ENCODE results near the gene SLC22A23. TPM values are rescaled to one million over a fixed set of nuclear protein-coding genes. Genes with fewer than 3 reads are reported as not detected.

The SLC22A23 gene
- total and polyA plus RNA-seq, 2 of the 4 experiments (the other 2 are of a cell fraction) = 0.72 to 1.6 TPM

DNA sequence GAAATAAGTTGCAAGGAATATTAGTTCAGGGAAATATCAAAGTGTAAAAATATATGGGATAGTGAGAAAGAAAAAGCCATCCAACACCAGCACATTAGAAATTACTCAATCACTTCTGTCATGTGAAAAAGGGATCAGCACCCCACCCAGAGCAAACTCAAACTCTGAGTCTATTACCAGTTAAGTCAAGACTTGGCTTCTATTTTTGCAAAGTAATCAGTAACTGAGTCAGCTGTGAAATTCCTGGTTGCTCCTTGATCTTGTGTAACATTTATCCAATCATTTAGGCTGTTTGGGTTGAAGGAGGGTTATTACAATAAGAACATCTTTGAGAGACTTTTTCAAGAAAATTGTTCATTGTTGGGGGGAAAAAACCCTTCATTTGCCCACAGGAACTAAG, 51.2 kb downstream of the SLC22A23 start:
- Histone ChIP-seq H2AK5ac (ENCODE audit: low read depth, low read length) (no peak overlapping the region), H3K79me1 (ENCODE audit: low read depth in 1 of 2, low read length in 2 of 2) (no peaks in the 10 kb centered on the region), H3K9me3 (ENCODE audit: control insufficient read depth, insufficient read depth, low read length) (no peaks in the 10 kb centered on the region), H3K27me3 (ENCODE audit: control insufficient read depth, insufficient read depth, low read length) (peaks cover 26% of the 10 kb centered on the region), H2BK120ac (ENCODE audit: low read depth, low read length) (no peak overlapping the region), H3K56ac (ENCODE audit: extremely low read depth, insufficient read depth, low read length) (no peak overlapping the region), H4K91ac (ENCODE audit: insufficient read depth, low read depth, low read length) (no peak overlapping the region), H2BK20ac (ENCODE audit: low read depth, low read length) (no peak overlapping the region), H4K5ac (ENCODE audit: low read depth, low read length) (no peak overlapping the region), H3K18ac (ENCODE audit: low read depth, low read length) (no peak overlapping the region), H2BK15ac (ENCODE audit: low read depth, low read length) (no peak overlapping the region), H3K23ac (ENCODE audit: low read depth, low read length) (no peak overlapping the region), H2AFZ (replicated peaks; ENCODE audit: low read length, poor library complexity) (no peak overlapping the region), H3K9me1 (ENCODE audit: insufficient read depth, low read length) (no peaks in the 10 kb centered on the region), H2AK9ac (replicated peaks; ENCODE audit: low read depth, low read length, poor library complexity) (no peak overlapping the region), H2BK5ac (ENCODE audit: low read depth, low read length, poor library complexity, severe bottlenecking) (no peak overlapping the region), H3K4me3 (ENCODE audit: insufficient read depth, low read depth, low read length) (no peak overlapping the region), H3K14ac (replicated peaks; ENCODE audit: low read depth, low read length) (no peak overlapping the region), H4K8ac (ENCODE audit: low read depth in 2 of 2, low read length in 2 of 2) (no peak overlapping the region), H4K20me1 (ENCODE audit: insufficient read depth, low read length) (no peaks in the 10 kb centered on the region), H3K27ac (ENCODE audit: insufficient read depth, low read length) (no peak overlapping the region), H3K36me3 (ENCODE audit: control insufficient read depth, insufficient read depth, low read length) (no peaks in the 10 kb centered on the region), H3K4me1 (ENCODE audit: control insufficient read depth, insufficient read depth, low read length) (no peaks in the 10 kb centered on the region), H3K9ac (ENCODE audit: low read depth, low read length) (no peak overlapping the region), H3K4ac (ENCODE audit: low read depth, low read length) (no peak overlapping the region), H3K4me2 (ENCODE audit: low read depth, low read length) (no peak overlapping the region)
- peak; percentile 61 for ATAC-seq (ENCODE audit: low read depth)
- TF ChIP-seq CTCF (conservative IDR thresholded peaks at IDR 0.05; ENCODE audit: low read depth, low read length) (no peak), CEBPB (IDR thresholded peaks at IDR 0.05; ENCODE audit: low read depth, low read length) (peak; percentile 50), MAFK (IDR thresholded peaks at IDR 0.05; ENCODE audit: low read depth, low read length) (peak; percentile 23; the same call in 1 of the 2 replicates)
- dilution Hi-C loops (cut with HindIII; ENCODE audit: low sequenced_read_pairs, unreplicated experiment) = no loop called here
- BruUV-seq (replicated peaks) = no TSS peak
- intact Hi-C loops (cut with micrococcal nuclease) = no loop called here
- in situ Hi-C loops (cut with MboI; ENCODE audit: low sequenced_read_pairs) = no loop called here
- DNase-seq = peak; percentile 46
- ChIA-PET POLR2A (ENCODE audit: unreplicated experiment) (no interaction called here), CTCF (no interaction called here)
